ENCODE measurements around the gene TRAPPC12.
"Not testable (repeated sequence)": the region's sequence is repeated elsewhere in the genome, so short reads cannot be mapped to it uniquely, and the experiment has no call there.

The TRAPPC12 gene

GRCh38 chr2:3379647-3380534 is at the start of gene TRAPPC12:
TSS of gene TRAPPC12 (plus strand) at chr2:3379694. CDS start at chr2:3387624, 7,930 bp downstream.
- DNase-seq, result peak; percentile 94

DNA sequence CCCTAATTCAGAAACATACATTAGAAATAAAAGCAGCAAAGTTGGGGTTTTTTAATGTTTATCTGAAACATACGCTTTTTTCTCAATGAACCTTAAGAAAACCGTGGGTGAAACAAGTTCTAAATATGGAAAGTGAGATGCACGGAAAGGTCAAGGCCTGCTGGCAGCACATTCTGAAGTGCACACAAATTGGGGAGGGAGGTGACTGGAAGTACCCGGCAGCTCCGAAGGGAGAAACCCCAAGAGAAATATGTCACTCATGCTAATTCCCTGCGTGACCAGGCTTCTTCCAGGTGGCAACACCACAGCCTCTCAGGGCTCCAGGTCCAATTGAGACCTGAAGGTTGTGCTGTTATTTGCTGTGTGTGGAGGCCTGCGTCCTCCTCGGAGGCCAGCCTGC is 47.4 kb upstream of the TRAPPC12 start:
- DNase-seq, result no peak

DNA sequence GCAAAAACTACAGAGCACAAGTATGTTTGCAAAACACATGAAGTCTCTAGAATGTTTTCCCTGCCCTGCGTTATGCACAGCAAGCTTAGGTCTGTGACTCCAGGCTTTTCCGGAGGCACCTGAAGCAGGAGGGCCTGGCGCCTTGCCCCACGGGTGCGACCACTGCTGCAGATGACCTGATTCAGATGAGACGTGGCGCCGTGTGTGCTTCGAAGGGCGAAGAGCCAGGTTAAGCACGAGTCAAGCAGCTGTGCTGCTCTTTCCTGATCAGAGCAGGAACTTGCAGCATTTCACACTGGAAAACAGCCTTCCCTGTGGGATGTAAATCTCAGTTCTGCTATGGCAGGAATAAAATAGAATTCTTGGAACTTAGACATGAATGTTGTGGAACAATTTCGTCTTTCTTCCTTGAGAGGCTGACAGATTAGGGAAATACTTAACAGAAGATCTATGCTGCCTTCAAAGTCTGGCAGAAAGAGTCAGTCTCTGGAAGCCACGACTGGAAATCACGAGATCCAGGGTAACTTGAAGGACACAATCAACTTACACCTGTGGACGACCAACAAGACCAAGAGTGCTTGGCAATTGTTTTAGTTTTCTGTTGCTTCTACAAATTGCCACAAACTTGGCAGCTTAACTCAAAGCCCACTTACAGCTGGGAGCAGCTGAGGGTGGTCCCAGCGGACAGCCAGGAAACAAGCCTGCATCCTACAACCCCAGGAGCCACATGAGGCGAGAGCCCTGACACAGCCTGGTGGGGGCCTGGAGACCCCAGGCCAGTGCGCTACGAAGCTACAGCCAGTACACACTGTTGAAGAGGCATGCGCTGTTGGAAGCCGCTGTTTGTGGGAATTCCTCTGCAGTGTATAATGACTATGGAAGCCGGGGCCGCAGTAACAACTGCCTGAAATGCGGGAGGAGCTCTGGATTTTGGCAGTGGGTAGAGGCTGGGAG is 44.8 kb upstream of the TRAPPC12 start:
- DNase-seq, result no peak

GRCh38 chr2:3336844-3337243 is 42.6 kb upstream of the TRAPPC12 start:
- DNase-seq, result no peak

GRCh38 chr2:3338340-3338739 is 41.2 kb upstream of the TRAPPC12 start:
- no peak for DNase-seq

- DNase-seq, result no peak
Measured at GRCh38 chr2:3340144-3340543, 39.4 kb upstream of the TRAPPC12 start.

DNA sequence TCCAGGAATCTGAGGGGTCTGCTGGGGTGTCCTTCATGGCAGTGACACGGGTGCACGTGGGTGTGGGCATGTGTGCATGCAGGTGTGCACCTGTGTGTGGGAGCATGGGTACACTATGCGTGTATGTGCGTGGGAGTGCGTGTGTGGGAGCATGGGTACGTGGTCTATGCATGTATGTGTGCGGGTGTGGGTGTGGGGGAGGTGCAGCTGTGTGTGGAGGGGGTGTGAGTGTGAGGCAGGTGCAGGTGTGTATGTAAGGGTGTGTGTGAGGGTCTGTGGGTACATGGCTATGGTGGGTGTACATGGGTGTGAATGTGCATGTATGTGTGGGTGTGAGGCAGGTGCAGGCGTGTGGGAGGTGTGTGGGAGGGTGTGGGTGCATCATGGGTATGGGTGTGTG is 38.2 kb upstream of the TRAPPC12 start:
- no peak for DNase-seq

DNA sequence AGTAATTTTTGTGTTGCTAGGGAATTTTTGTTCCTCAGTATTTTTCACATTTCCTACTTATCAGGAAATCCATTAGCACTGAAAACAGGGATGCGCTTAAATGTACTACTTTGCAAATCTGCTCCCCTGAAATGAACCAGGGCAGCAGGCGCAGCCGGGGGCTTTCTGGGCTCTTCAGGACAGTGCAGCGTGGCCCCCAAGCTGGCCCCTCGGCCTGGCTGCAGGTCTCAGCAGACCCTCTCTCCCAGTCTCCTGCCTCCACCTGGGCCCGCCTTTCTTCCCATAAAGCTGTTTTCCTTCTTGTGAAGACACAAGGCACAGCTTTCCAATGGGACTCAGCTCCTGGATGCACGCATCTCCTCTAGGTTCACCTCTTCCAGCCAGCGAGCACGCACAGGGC is 37.2 kb upstream of the TRAPPC12 start:
- DNase-seq, result no peak

DNA sequence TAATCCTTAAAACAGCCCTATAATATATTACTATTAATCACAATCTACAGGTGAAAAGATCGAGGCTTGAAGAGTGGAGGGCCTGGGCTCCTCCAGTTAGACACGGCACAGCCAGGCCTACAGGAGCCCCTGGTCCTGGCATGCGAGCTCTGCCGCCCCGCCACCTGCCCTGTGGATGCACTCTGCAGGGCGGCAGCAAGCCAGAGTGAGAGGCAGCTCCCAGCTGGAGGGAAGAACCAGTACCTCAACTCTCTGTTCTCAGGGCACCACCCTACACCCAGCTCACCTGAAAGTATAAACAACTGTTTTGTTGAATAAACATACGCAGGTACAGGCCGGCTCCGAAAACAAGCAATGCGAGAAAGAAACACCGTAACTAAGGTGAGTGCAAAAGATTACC is 36.5 kb upstream of the TRAPPC12 start:
- no peak for DNase-seq

DNA sequence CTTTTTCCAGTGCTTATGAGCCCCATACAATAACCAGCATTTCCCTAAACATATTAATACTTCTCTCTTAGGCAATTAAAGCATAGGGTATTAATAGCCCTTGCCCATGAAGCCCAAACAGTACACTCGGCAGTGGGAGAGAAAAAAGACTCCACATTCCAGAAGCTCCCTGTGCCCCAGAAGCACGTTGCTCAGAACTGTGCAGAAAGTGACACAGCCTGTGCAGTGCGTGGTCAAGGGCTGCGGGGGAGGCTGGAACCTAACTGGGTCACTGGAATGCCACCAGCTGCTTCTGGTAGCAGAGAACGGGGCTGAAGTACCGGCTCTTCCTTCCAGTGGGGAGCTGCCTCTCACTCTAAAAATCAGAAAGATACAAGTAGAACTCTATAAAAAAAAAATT is 34.6 kb upstream of the TRAPPC12 start:
- DNase-seq, result no peak

DNA sequence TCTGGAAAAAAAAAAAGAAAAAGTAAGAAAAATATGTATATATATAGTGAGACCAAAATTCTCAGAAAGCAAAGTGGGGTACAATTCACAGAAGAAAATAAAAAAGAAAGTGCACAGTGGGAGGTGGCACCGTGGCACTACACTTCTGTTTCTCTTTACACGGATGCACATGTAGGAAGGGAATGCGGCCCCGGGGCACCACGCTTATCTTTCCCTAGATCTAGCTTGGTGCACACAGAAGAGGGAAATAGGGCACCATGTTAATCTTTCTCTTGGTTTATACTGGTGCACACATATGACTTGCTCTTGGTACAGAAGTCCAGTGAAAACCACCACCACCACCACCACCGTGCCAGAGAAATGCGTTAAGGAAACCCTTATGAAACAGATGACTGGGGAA is 33.9 kb upstream of the TRAPPC12 start:
- DNase-seq, result no peak

DNA sequence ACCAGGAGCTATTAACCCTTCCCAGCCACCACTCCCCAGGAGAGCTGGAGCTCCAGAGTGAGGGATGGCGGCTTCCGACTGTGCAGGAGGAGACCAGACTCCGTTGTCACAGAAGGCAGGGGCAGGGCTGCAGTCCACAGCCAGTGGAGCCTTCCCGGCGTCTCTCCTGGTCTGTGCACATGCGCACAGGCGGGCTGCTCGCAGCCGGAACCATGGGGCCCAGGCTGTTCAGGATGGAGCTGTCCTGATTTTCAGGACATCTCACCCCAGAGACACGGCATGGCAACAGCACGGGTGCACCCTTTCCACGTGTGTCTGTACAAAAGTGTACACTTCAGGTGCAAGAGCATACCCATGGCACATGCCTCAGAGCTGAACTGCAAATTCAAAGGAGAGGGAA is 30.7 kb upstream of the TRAPPC12 start:
- no peak for DNase-seq

DNA sequence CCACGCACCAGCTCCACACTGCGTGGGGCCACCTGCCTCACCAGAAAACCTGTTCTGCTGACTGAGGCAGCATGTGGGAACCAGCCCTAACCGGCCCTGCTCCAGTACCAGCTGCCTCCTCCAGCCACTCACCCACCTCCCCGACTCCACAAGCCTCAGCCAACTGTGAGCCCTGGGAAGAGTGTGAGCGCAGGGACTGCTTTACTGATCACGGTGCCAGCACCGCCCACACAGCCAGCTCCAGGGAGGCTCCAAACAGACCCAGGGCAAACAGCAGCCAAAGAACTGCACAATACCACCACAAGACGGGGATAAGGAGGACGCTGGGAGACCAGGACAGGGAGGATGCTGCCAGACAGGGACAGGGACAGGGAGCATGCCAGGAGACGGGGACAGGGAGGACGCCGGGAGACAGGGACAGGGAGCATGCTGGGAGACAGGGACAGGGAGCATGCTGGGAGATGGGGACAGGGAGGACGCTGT is 30.2 kb upstream of the TRAPPC12 start:
- no peak for DNase-seq

DNA sequence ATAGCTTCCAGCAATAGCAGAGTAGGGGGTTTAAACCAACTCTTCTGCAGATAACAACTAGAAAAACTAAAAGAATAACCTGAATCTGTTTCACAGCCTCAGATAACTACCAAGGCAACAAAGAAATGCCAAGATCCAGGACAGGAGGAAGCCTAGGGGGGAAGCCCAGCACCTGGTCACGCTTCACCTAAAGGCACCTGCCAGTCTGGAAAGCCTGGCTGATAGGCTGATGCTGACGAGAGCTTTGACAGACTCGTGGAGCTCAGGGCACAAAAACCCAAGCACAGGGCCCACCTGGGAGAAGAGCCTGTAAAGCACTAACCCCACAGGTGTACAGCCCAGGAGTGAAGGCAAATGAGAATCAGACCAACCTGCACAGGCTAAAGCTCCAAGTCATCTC is 24.5 kb upstream of the TRAPPC12 start:
- DNase-seq, result no peak

DNA sequence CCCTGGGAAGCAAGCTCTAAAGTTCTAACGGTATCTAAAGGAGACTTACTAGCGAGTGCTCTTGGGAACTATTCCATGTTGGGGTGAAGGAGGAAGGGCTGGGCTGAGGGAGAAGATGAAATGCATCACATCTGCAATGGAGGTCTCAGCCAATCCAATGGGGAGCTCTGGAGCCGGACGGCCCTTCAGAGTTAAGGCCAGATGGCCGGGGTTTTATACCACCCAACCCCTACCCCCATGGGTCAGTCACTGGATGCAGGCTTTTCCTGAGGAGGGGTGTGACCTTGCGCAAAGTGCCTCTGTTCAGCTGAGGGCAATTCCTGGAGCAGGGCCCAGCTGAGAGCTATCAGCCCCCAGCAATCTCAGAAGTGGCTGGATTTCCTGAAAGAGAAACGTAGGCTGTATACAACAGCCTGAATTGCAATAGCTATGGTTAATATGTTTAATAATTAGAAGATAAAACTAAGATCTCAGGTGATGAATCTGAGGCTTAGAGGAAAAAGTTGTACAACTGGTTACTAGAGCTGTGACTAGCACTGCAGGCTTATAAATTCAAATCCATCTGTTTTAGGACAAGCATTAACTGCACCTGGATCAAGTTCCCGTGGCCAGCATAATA is 23.4 kb upstream of the TRAPPC12 start:
- no peak for DNase-seq

DNA sequence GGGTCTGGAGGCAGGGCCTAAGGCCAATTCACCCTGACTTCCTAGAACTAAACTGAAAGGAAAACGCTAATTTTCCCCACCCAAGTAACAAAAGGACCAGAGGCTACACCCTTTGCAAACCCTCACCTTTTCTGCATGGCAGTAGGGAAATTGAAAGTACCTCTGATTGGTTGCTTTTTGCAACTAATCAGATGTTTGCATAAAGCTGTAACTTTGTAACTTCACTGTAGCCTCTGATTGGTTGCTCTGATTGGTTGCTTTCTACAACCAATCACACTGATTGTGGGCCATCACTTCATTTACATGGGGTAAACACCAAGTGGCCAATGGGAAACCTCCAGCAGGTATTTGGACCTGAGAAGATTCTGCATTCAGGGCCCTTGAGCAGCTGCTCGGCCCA is 22.7 kb upstream of the TRAPPC12 start:
- DNase-seq, result no peak

GRCh38 chr2:3357446-3357845 is 22.0 kb upstream of the TRAPPC12 start:
- DNase-seq, result not testable (repeated sequence)

DNA sequence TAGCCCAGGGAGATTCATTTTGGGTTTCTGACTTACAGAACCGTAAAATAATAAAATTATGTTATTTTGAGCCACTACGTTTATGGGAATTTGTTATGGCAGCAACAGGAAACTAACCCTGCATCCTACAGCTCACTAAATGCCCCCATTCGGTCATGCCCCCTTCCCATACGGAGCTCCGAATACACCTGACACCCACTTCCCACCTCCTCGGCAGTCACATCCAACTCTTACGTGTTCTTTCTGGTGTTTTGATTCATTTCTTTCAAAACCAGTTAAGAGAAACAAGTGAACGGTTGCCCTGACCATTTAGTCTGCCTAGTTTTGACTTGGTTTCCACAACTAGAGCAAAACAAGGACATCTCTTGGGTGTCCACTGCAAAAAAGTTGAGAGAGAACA is 21.6 kb upstream of the TRAPPC12 start:
- DNase-seq, result no peak

DNA sequence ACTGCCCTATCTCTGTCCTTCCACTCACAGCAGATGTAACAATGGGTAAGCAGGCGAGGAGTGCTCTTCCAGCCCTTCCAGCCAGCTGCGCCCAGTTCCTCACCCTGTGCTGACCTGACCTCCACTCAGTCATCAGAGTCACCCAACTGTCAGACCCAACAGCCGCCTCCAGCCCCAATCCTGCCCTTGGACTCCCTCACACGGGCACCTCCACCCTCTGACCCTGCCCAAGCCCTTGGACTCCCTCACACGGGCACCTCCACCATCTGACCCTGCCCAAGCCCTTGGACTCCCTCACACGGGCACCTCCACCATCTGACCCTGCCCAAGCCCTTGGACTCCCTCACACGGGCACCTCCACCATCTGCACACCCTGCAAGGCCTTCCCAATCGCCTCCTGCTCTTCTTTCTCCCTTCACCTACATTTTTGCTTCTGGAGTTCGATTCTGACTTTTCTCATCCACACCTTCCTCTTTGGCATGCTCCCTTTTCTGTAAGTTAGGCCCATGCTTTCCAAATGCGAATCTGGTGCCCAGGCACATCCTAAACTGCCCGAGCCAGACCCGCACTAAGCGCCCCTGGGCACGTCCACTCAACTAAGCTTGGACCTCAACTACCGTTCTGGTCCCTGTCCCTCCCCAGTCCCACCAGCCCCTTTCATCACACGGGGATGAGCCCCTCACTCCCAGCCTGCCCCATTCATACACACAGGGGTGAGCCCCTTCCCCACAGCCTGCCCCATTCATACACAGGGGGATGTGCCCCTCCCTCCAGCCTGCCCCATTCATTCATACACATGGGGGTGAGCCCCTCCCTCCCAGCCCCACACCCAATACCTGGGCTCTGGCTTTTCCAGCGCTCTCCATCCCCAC is 17.7 kb upstream of the TRAPPC12 start:
- no peak for DNase-seq

GRCh38 chr2:3365219-3365618 is 14.3 kb upstream of the TRAPPC12 start:
- no peak for DNase-seq

- DNase-seq, result no peak
Measured at GRCh38 chr2:3368261-3368722, 11.2 kb upstream of the TRAPPC12 start.

Data from stimulated activated CD4-positive, alpha-beta T cell treated with anti-CD3 and anti-CD28 coated beads, Interleukin-1b, Interleukin-23, amount 100 ng/mL, for 48 hours (primary cell).